ENCODE measurements around the gene TCTN2. TPM values are rescaled to one million over a fixed set of nuclear protein-coding genes. Genes with fewer than 3 reads are reported as not detected.

Gene TCTN2
- total and polyA plus RNA-seq, 9 of the 15 experiments (the other 6 are each of a cell fraction or from before 2014, with no cell fraction given) = 0.58 to 5.5 (median 3.6) TPM

DNA sequence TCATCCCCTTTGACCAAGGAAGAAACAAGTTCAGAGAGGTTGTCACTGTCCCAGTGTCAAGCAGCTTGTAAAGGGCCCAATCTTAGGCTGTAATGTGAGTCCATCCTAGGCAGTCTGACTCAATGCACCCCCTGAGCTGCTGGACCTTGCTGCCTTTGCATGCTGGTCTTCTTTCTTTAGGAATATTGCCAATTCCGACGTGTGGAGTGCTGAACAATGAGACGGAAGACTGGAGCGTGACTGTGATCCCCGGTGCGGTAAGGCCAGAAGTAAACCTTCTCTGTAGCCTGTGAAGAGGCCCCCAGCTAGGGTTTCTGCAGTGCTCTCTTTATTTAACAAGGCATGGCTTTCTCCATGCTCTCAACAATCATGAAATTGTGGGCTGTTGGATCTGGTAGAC lies 963 bp downstream of the TCTN2 start (continued):
- TF ChIP-seq ZBTB33 (CRISPR knock-in tag; IDR thresholded peaks at IDR 0.05) (no peak), HMG20B (CRISPR knock-in tag; IDR thresholded peaks at IDR 0.05) (no peak), MIER1 (IDR thresholded peaks at IDR 0.05; ENCODE audit: low read depth) (no peak), EZH2 (IDR thresholded peaks at IDR 0.05; ENCODE audit: borderline replicate concordance, low read depth, low read length) (no peak), SIN3B (IDR thresholded peaks at IDR 0.05; ENCODE audit: low read depth) (no peak), SLC30A9 (CRISPR knock-in tag; IDR thresholded peaks at IDR 0.05) (no peak)

DNA sequence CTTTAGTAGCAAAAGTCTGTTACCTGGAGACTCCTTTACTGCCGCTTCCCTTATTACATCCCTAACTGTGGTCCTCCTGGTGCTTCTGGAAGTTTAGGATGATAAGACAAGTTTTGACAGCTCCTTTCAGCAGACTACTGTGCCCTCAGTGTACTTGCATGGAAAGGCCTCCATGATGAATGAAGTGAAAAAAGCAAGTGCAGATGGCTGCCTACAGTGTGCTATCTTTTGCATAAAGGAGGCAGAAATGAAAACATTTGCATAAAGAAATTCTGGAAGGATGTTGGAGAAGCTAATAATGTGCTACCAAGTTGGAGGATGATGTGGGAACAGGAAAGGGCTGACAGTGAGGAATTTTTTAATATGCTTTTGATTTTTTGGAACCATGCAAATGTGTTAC lies 4.5 kb downstream of the TCTN2 start:
- H4K20me1 ChIP-seq (replicated peaks; ENCODE audit: control insufficient read depth, insufficient read depth, low read length) = no peaks in the 10 kb centered on the region
- H3K27ac ChIP-seq (ENCODE audit: extremely low read depth, low read depth, low read length) = no peak overlapping the region
- no peaks in the 10 kb centered on the region for H3K9me3 ChIP-seq (replicated peaks; ENCODE audit: control insufficient read depth, insufficient read depth, low read depth, low read length)
- no peak overlapping the region for H2AFZ ChIP-seq (ENCODE audit: low read depth, low read length)
- DNase-seq (ENCODE audit: extremely low read depth in 1 of 4, low spot score in 3 of 4) (no peak), ATAC-seq (no peak), FAIRE-seq (no peak)
- intact Hi-C loops (cut with micrococcal nuclease) (no loop called here), in situ Hi-C loops (cut with MboI) (no loop called here)
- no TSS peak for BruUV-seq (replicated peaks)
- CTCF ChIA-PET (ENCODE audit: low intra/inter-chr PET ratio) = no interaction called here
- 80% methylated on average over 1 of the region's 1 CpG for WGBS (ENCODE audit: insufficient coverage, low coverage, missing lambda C conversion rate)
- H3K4me3 ChIP-seq = no peak overlapping the region
- peaks cover 0 to 11% of the 10 kb centered on the region in 2 experiments; a peak in 3 of 5 replicates for H3K4me1 ChIP-seq (replicated peaks in 1 of 2; ENCODE audit: control insufficient read depth in 2 of 2, insufficient read depth in 2 of 2, low read length in 2 of 2)
- no peak overlapping the region for H3K4me2 ChIP-seq (ENCODE audit: insufficient read depth, low read length)
- no peak overlapping the region for H3K9ac ChIP-seq (ENCODE audit: insufficient read depth in 1 of 2, low read depth in 2 of 2, low read length in 2 of 2)
- POLR2A ChIA-PET = interaction anchor here (0.6 kb wide), 1 partner anchor 28 kb away, joined by 3 read pairs; no protein-coding TSS in a partner anchor
- no peaks in the 10 kb centered on the region for H3K79me2 ChIP-seq (ENCODE audit: control insufficient read depth, insufficient read depth, low read length)
- no peaks in the 10 kb centered on the region for H3K27me3 ChIP-seq (ENCODE audit: control insufficient read depth in 2 of 2, insufficient read depth in 2 of 2, low read length in 2 of 2)
- H3K36me3 ChIP-seq (ENCODE audit: control insufficient read depth, insufficient read depth, low read length) = no peaks in the 10 kb centered on the region
- H3K9me1 ChIP-seq (ENCODE audit: control insufficient read depth, insufficient read depth, low read length) = no peaks in the 10 kb centered on the region
- TF ChIP-seq GTF2A2 (tag; IDR thresholded peaks at IDR 0.05) (no peak), E2F5 (CRISPR knock-in tag; IDR thresholded peaks at IDR 0.05) (no peak), NFE2L1 (tag; IDR thresholded peaks at IDR 0.05; ENCODE audit: borderline replicate concordance, low read depth) (no peak), ZNF408 (CRISPR knock-in tag; IDR thresholded peaks at IDR 0.05; ENCODE audit: low read depth) (no peak), ZFP1 (CRISPR knock-in tag; IDR thresholded peaks at IDR 0.05) (no peak), FOXM1 (IDR thresholded peaks at IDR 0.05; ENCODE audit: low read depth) (no peak), FOXM1 (CRISPR knock-in tag; IDR thresholded peaks at IDR 0.05; ENCODE audit: low read depth) (no peak), SMARCE1 (IDR thresholded peaks at IDR 0.05) (no peak), MYC (IDR thresholded peaks at IDR 0.05; ENCODE audit: low read depth, low read length) (no peak), MYC (CRISPR knock-in tag; IDR thresholded peaks at IDR 0.05; ENCODE audit: borderline replicate concordance, low read depth) (no peak), MCM3 (IDR thresholded peaks at IDR 0.05) (no peak), E2F1 (CRISPR knock-in tag; IDR thresholded peaks at IDR 0.05) (no peak)

Data from K562 (cell line).